Right hindlimb (tissue), 1 donor: ENCODE data around the gene C4A.
A peak's percentile ranks its signal among the peaks of the same experiment; 100 is the strongest.
"Not testable (repeated sequence)": the region's sequence is repeated elsewhere in the genome, so short reads cannot be mapped to it uniquely, and the experiment has no call there.

ENCODE experiments used
- DNase-seq: peaks from one replicate; pipeline ENCODE4 v3.0.0-alpha.2; 2018

Gene C4A

GRCh38 chr6:31980998-31981397, 859 bp upstream of the C4A start:
- DNase-seq, result not testable (repeated sequence)

- not testable (repeated sequence) for DNase-seq
These were observed 7.5 kb downstream of the C4A start for GRCh38 chr6:31989363-31989762.

- DNase-seq, result not testable (repeated sequence)
These were observed 12.6 kb downstream of the C4A start for GRCh38 chr6:31994421-31994820.

- DNase-seq, result not testable (repeated sequence)
These were observed 14.5 kb downstream of the C4A start for GRCh38 chr6:31996385-31996784.

GRCh38 chr6:32002546-32003268, 20.9 kb downstream of the C4A start:
- DNase-seq, result not testable (repeated sequence)

- not testable (repeated sequence) for DNase-seq
These were observed 21.4 kb downstream of the C4A start for GRCh38 chr6:32003301-32003700.

- not testable (repeated sequence) for DNase-seq
These were observed 22.5 kb downstream of the C4A start for GRCh38 chr6:32004393-32004792.

GRCh38 chr6:32004864-32005537, 23.1 kb downstream of the C4A start:
- peak; percentile 9 for DNase-seq

GRCh38 chr6:32005538-32005880, 23.7 kb downstream of the C4A start:
- DNase-seq, result not testable (repeated sequence)

GRCh38 chr6:32005991-32006529, 24.2 kb downstream of the C4A start:
- DNase-seq, result not testable (repeated sequence)

- DNase-seq, result not testable (repeated sequence)
These were observed 25.2 kb downstream of the C4A start for GRCh38 chr6:32007086-32007485.

GRCh38 chr6:32008037-32008436, 26.2 kb downstream of the C4A start:
- not testable (repeated sequence) for DNase-seq

- not testable (repeated sequence) for DNase-seq
These were observed 26.8 kb downstream of the C4A start for GRCh38 chr6:32008616-32009015.

- DNase-seq, result not testable (repeated sequence)
These were observed 27.7 kb downstream of the C4A start for GRCh38 chr6:32009537-32009936.

GRCh38 chr6:32010856-32011530, 29.1 kb downstream of the C4A start:
- not testable (repeated sequence) for DNase-seq

- peak; percentile 19 for DNase-seq
These were observed 31.2 kb downstream of the C4A start for GRCh38 chr6:32012941-32013617.

- not testable (repeated sequence) for DNase-seq
These were observed 31.9 kb downstream of the C4A start for GRCh38 chr6:32013738-32014137.

- not testable (repeated sequence) for DNase-seq
These were observed 32.7 kb downstream of the C4A start, which contains the start of gene C4B for GRCh38 chr6:32014547-32014946. TSS of gene C4B (plus strand) at chr6:32014795. CDS start at chr6:32014846, 51 bp downstream.

GRCh38 chr6:32022100-32022499, 40.2 kb downstream of the C4A start:
- not testable (repeated sequence) for DNase-seq

GRCh38 chr6:32028631-32029030, 46.8 kb downstream of the C4A start:
- DNase-seq, result not testable (repeated sequence)

- DNase-seq, result not testable (repeated sequence)
These were observed 47.7 kb downstream of the C4A start for GRCh38 chr6:32029553-32029952.

- DNase-seq, result not testable (repeated sequence)
These were observed 53.6 kb downstream of the C4A start for GRCh38 chr6:32035283-32036013.
